WTC11 (cell line): ENCODE data around the gene FMR1.

Experiments
- ATF3 ChIP-seq: sonication (generic); formaldehyde crosslinking; conservative IDR thresholded peaks from 2 replicates; pipeline ENCODE4 v1.8.1; 2022; ENCODE audit warnings: mild to moderate bottlenecking, missing genetic modification reagents
- CREB1 ChIP-seq: sonication (generic); formaldehyde crosslinking; IDR thresholded peaks from 2 replicates; pipeline ENCODE4 v1.8.0; 2023; ENCODE audit warnings: mild to moderate bottlenecking, missing genetic modification reagents
- CTCF ChIP-seq: fragments of 200-600 bp; IDR thresholded peaks from 2 replicates; pipeline ENCODE4 v1.8.0; 2022; ENCODE audit warnings: antibody characterized with exemption
- ELF4 ChIP-seq: sonication (generic); formaldehyde crosslinking; IDR thresholded peaks from 2 replicates; pipeline ENCODE4 v1.8.1; 2022; ENCODE audit warnings: low read depth, mild to moderate bottlenecking, moderate library complexity, missing genetic modification reagents
- ESRRA ChIP-seq: sonication (generic); formaldehyde crosslinking; IDR thresholded peaks from 2 replicates; pipeline ENCODE4 v1.8.1; 2022; ENCODE audit warnings: mild to moderate bottlenecking, missing genetic modification reagents, borderline replicate concordance
- FOXP4 ChIP-seq: sonication (generic); formaldehyde crosslinking; IDR thresholded peaks from 2 replicates; pipeline ENCODE4 v1.8.0; 2022; ENCODE audit warnings: mild to moderate bottlenecking, missing genetic modification reagents
- IRF2 ChIP-seq: sonication (generic); formaldehyde crosslinking; IDR thresholded peaks from 2 replicates; pipeline ENCODE4 v1.8.0; 2022; ENCODE audit warnings: low read depth, missing genetic modification reagents, borderline replicate concordance
- MAX ChIP-seq: sonication (generic); formaldehyde crosslinking; IDR thresholded peaks from 2 replicates; pipeline ENCODE4 v1.8.0; 2022; ENCODE audit warnings: mild to moderate bottlenecking, missing genetic modification reagents
- NR2C2 ChIP-seq: sonication (generic); formaldehyde crosslinking; IDR thresholded peaks from 2 replicates; pipeline ENCODE4 v1.8.0; 2022; ENCODE audit warnings: mild to moderate bottlenecking, missing genetic modification reagents
- PRRX2 ChIP-seq: fragments of 250-450 bp; sonication (Bioruptor Pico); IDR thresholded peaks from 2 replicates; pipeline ENCODE4 v1.8.0; 2021; ENCODE audit warnings: mild to moderate bottlenecking
- RORB ChIP-seq: fragments of 250-450 bp; sonication (Bioruptor Pico); IDR thresholded peaks from 2 replicates; pipeline ENCODE4 v1.9.0; 2021; ENCODE audit warnings: mild to moderate bottlenecking
- SP1 ChIP-seq: sonication (generic); formaldehyde crosslinking; conservative IDR thresholded peaks from 2 replicates; pipeline ENCODE4 v1.8.1; 2022; ENCODE audit warnings: missing genetic modification reagents
- ZNF671 ChIP-seq: fragments of 250-450 bp; sonication (Bioruptor Pico); IDR thresholded peaks from 2 replicates; pipeline ENCODE4 v1.8.0; 2021; ENCODE audit warnings: mild to moderate bottlenecking

GRCh38 chrX:147891896-147892295 is 19.8 kb upstream of the FMR1 start:
- no peak for TF ChIP-seq CTCF
- no peak for TF ChIP-seq ZNF671 (CRISPR knock-in tag)
- no peak for TF ChIP-seq ATF3 (CRISPR knock-in tag)
- TF ChIP-seq ESRRA (CRISPR knock-in tag) = no peak
- no peak for TF ChIP-seq NR2C2 (CRISPR knock-in tag)
- TF ChIP-seq RORB = no peak
- no peak for TF ChIP-seq CREB1 (CRISPR knock-in tag)
- no peak for TF ChIP-seq IRF2
- TF ChIP-seq SP1 = no peak
- no peak for TF ChIP-seq FOXP4 (CRISPR knock-in tag)
- no peak for TF ChIP-seq ELF4
- TF ChIP-seq PRRX2 (CRISPR knock-in tag) = no peak
- TF ChIP-seq MAX (CRISPR knock-in tag) = no peak
